Prostate gland (tissue), 2 donors: ENCODE data around the gene SH3PXD2A. TPM values are rescaled to one million over a fixed set of nuclear protein-coding genes. Genes with fewer than 3 reads are reported as not detected.

ENCODE experiments used
- DNase-seq: peaks from one replicate; pipeline ENCODE4 v3.0.0-alpha.2; 2019; ENCODE audit warnings: low spot score
- H3K27ac ChIP-seq, 2 donors: fragments of 200-600 bp; sonication (generic); 2 replicates each; pipeline ENCODE4 v1.5.1; 2017 to 2019
- H3K27me3 ChIP-seq: fragments of 200-600 bp; sonication (generic); replicated peaks from 2 replicates; pipeline ENCODE4 v1.5.1; 2019; ENCODE audit not compliant: insufficient read depth
- H3K36me3 ChIP-seq, 2 donors: fragments of 200-600 bp; sonication (generic); 1 replicate in 1 of 2; 2 replicates in 1 of 2; pipeline versions ENCODE4 v1.5.1 to v1.8.1; 2017 to 2019
- H3K4me1 ChIP-seq: fragments of 200-600 bp; sonication (generic); replicated peaks from 2 replicates; pipeline ENCODE4 v1.5.1; 2019
- H3K4me3 ChIP-seq, 2 donors: fragments of 200-600 bp; sonication (generic); 2 replicates each; pipeline ENCODE4 v1.5.1; 2017 to 2019
- H3K9me3 ChIP-seq: fragments of 200-600 bp; sonication (generic); 2 replicates; pipeline ENCODE4 v1.5.1; 2017
- CTCF ChIP-seq, 4 experiments: fragments of 200-600 bp in 2 of 4; fragments of 450-650 bp in 2 of 4; sonication (generic) in 2 of 4; IDR thresholded peaks; 1 replicate in 3 of 4; 2 replicates in 1 of 4; pipeline ENCODE4 v1.5.1; 2016 to 2019; ENCODE audit warnings: antibody characterized with exemption in 4 of 4, mild to moderate bottlenecking in 2 of 4, moderate library complexity in 2 of 4
- POLR2A ChIP-seq: fragments of 450-650 bp; IDR thresholded peaks from one replicate; pipeline ENCODE4 v1.6.1; 2016; ENCODE audit warnings: antibody characterized with exemption, mild to moderate bottlenecking
- POLR2AphosphoS5 ChIP-seq: sonication (generic); formaldehyde crosslinking; IDR thresholded peaks from one replicate; pipeline ENCODE4 v1.6.1; 2017; ENCODE audit warnings: antibody characterized with exemption
- WGBS: methylation state at CpG from one replicate; pipeline ENCODE4 v1.1.5; 2018; 5-methylcytosine and 5-hydroxymethylcytosine counted together
- intact Hi-C: fragments of 100-400 bp; cut with DNase I; formaldehyde crosslinking; loops from one replicate; pipeline ENCODE4 v1.14.2; 2022
- total RNA-seq, 2 donors: library from RNA; depleted of rRNA; stranded (reverse); fragments of >200 nt; gene quantifications; one replicate each; pipeline ENCODE4 v1.1.0, GENCODE V29; 2016

Gene SH3PXD2A
- total RNA-seq, 2 donors from 2014 or later = 14.2 to 26.4 TPM

- no peaks in the 10 kb centered on the region for H3K9me3 ChIP-seq
- H3K36me3 ChIP-seq = no peaks in the 10 kb centered on the region
- H3K4me3 ChIP-seq = no peak overlapping the region
- intact Hi-C loops = no loop called here
- TF ChIP-seq CTCF (IDR thresholded peaks at IDR 0.05) (no peak), POLR2AphosphoS5 (no peak), POLR2A (no peak)
- no peaks in the 10 kb centered on the region for H3K27me3 ChIP-seq
- WGBS = 74% methylated on average over 14 of the region's 15 CpGs
- no peak for DNase-seq
- H3K4me1 ChIP-seq = no peaks in the 10 kb centered on the region
- H3K27ac ChIP-seq = no peak overlapping the region
Measured at GRCh38 chr10:103711351-103711994, 143.9 kb downstream of the SH3PXD2A start.

GRCh38 chr10:103710490-103710889 is 144.9 kb downstream of the SH3PXD2A start:
- intact Hi-C loops = no loop called here
- H3K4me1 ChIP-seq = no peaks in the 10 kb centered on the region
- no peak overlapping the region for H3K4me3 ChIP-seq
- no peak for TF ChIP-seq POLR2A
- TF ChIP-seq CTCF (IDR thresholded peaks at IDR 0.05) = no peak
- TF ChIP-seq POLR2AphosphoS5 = no peak
- H3K36me3 ChIP-seq = no peaks in the 10 kb centered on the region
- WGBS = 67% methylated on average over 4 of the region's 4 CpGs
- H3K9me3 ChIP-seq = no peaks in the 10 kb centered on the region
- no peak overlapping the region for H3K27ac ChIP-seq
- H3K27me3 ChIP-seq = no peaks in the 10 kb centered on the region
- no peak for DNase-seq

- H3K9me3 ChIP-seq = no peaks in the 10 kb centered on the region
- no peaks in the 10 kb centered on the region for H3K4me1 ChIP-seq
- WGBS = 81% methylated on average over 8 of the region's 8 CpGs
- no peaks in the 10 kb centered on the region for H3K36me3 ChIP-seq
- H3K27ac ChIP-seq = no peak overlapping the region
- H3K27me3 ChIP-seq = no peaks in the 10 kb centered on the region
- TF ChIP-seq POLR2AphosphoS5 (no peak), POLR2A (no peak), CTCF (IDR thresholded peaks at IDR 0.05) (no peak)
- no peak for DNase-seq
- intact Hi-C loops = no loop called here
- H3K4me3 ChIP-seq = no peak overlapping the region
Measured at GRCh38 chr10:103709341-103709920, 145.9 kb downstream of the SH3PXD2A start.

GRCh38 chr10:103708627-103709288 is 146.6 kb downstream of the SH3PXD2A start:
- intact Hi-C loops = no loop called here
- DNase-seq = no peak
- H3K36me3 ChIP-seq = no peaks in the 10 kb centered on the region
- H3K9me3 ChIP-seq = no peaks in the 10 kb centered on the region
- H3K27ac ChIP-seq = no peak overlapping the region
- WGBS = 69% methylated on average over 6 of the region's 6 CpGs
- H3K4me1 ChIP-seq = no peaks in the 10 kb centered on the region
- no peak overlapping the region for H3K4me3 ChIP-seq
- no peak for TF ChIP-seq CTCF (IDR thresholded peaks at IDR 0.05)
- no peak for TF ChIP-seq POLR2A
- TF ChIP-seq POLR2AphosphoS5 = no peak
- H3K27me3 ChIP-seq = no peaks in the 10 kb centered on the region
